GM23338 (cell line): ENCODE results near the gene SREK1IP1. TPM values are rescaled to one million over a fixed set of nuclear protein-coding genes. Genes with fewer than 3 reads are reported as not detected.
A peak's percentile ranks its signal among the peaks of the same experiment; 100 is the strongest.

Source experiments
- ATAC-seq: fragments of 200-7000 bp; cut with Tn5 transposase; 3 replicates; pipeline ENCODE4 v1.9.1; 2020
- DNase-seq: peaks from one replicate; pipeline ENCODE4 v3.0.0-alpha.2; 2015; ENCODE audit warnings: low spot score
- H2AFZ ChIP-seq: fragments of 200-600 bp; sonication (generic); 2 replicates; pipeline ENCODE4 v1.8.0; 2016; ENCODE audit warnings: antibody characterized with exemption, mild to moderate bottlenecking, moderate library complexity
- H3F3A ChIP-seq: fragments of 200-600 bp; sonication (generic); replicated peaks from 2 replicates; pipeline ENCODE4 v1.8.0; 2017; ENCODE audit warnings: antibody characterized with exemption, mixed run types, low read depth
- H3K27ac ChIP-seq: fragments of 200-600 bp; sonication (generic); 2 replicates; pipeline ENCODE4 v1.6.1; 2016; ENCODE audit warnings: low read depth
- H3K27me3 ChIP-seq: fragments of 200-600 bp; sonication (generic); 2 replicates; pipeline ENCODE4 v1.8.0; 2016; ENCODE audit warnings: mild to moderate bottlenecking, mixed run types, moderate library complexity; ENCODE audit not compliant: insufficient read depth
- H3K36me3 ChIP-seq: fragments of 200-600 bp; sonication (generic); 2 replicates; pipeline ENCODE4 v1.8.0; 2016; ENCODE audit warnings: mild to moderate bottlenecking; ENCODE audit not compliant: insufficient read depth
- H3K4me1 ChIP-seq: fragments of 200-600 bp; sonication (generic); 2 replicates; pipeline ENCODE4 v1.8.0; 2016; ENCODE audit warnings: mild to moderate bottlenecking, moderate library complexity; ENCODE audit not compliant: insufficient read depth
- H3K4me2 ChIP-seq: fragments of 200-600 bp; sonication (generic); 2 replicates; pipeline ENCODE4 v1.7.1; 2017; ENCODE audit warnings: mixed run types
- H3K4me3 ChIP-seq: fragments of 200-600 bp; sonication (generic); 2 replicates; pipeline ENCODE4 v1.6.1; 2016; ENCODE audit warnings: mixed run types
- H3K79me2 ChIP-seq: fragments of 200-600 bp; sonication (generic); replicated peaks from 2 replicates; pipeline ENCODE4 v1.8.0; 2017; ENCODE audit warnings: mild to moderate bottlenecking; ENCODE audit not compliant: insufficient read depth
- H3K9me2 ChIP-seq: fragments of 200-600 bp; sonication (generic); 2 replicates; pipeline ENCODE4 v1.8.0; 2017; ENCODE audit not compliant: insufficient read depth
- H4K20me1 ChIP-seq: fragments of 200-600 bp; sonication (generic); replicated peaks from 2 replicates; pipeline ENCODE4 v1.8.0; 2017; ENCODE audit warnings: mild to moderate bottlenecking; ENCODE audit not compliant: insufficient read depth
- H3K27ac Mint-ChIP-seq: 2 replicates; pipeline ENCODE4 v1.8.0; 2020; ENCODE audit warnings: inconsistent platforms, mild to moderate bottlenecking, moderate library complexity, mixed read lengths
- H3K27me3 Mint-ChIP-seq: 3 replicates; pipeline ENCODE4 v1.8.0; 2022; ENCODE audit warnings: low read depth, mild to moderate bottlenecking, moderate library complexity, mixed read lengths, inconsistent platforms; ENCODE audit not compliant: insufficient read depth, poor library complexity
- H3K36me3 Mint-ChIP-seq: 3 replicates; pipeline ENCODE4 v1.8.0; 2021; ENCODE audit warnings: low read depth, mild to moderate bottlenecking, inconsistent platforms, moderate library complexity, mixed read lengths
- H3K4me1 Mint-ChIP-seq: 3 replicates; pipeline ENCODE4 v1.8.0; 2020; ENCODE audit warnings: mild to moderate bottlenecking, inconsistent platforms, mixed read lengths
- H3K4me3 Mint-ChIP-seq: 3 replicates; pipeline ENCODE4 v1.8.0; 2021; ENCODE audit warnings: moderate library complexity, mild to moderate bottlenecking, inconsistent platforms, mixed read lengths
- H3K9me3 Mint-ChIP-seq: 3 replicates; pipeline ENCODE4 v1.8.0; 2020; ENCODE audit warnings: moderate library complexity, mild to moderate bottlenecking, inconsistent platforms, mixed read lengths
- CREB1 ChIP-seq: fragments of 250-450 bp; sonication (Bioruptor Pico); IDR thresholded peaks from 2 replicates; pipeline ENCODE4 v1.5.0; 2020; ENCODE audit warnings: low read depth, mild to moderate bottlenecking, moderate library complexity
- EZH2 ChIP-seq: fragments of 200-600 bp; sonication (generic); IDR thresholded peaks from one replicate; pipeline ENCODE4 v1.8.0; 2017; ENCODE audit warnings: antibody characterized with exemption, mild to moderate bottlenecking, low read depth; ENCODE audit not compliant: unreplicated experiment
- JUNB ChIP-seq: IDR thresholded peaks from one replicate; pipeline ENCODE4 v1.6.1; 2016; ENCODE audit warnings: antibody characterized with exemption; ENCODE audit not compliant: unreplicated experiment
- POLR2AphosphoS5 ChIP-seq: IDR thresholded peaks from 2 replicates; pipeline ENCODE4 v1.6.1; 2016; ENCODE audit warnings: antibody characterized with exemption, low read depth
- STAT1 ChIP-seq: IDR thresholded peaks from one replicate; pipeline ENCODE4 v1.6.1; 2016; ENCODE audit warnings: antibody characterized with exemption; ENCODE audit not compliant: unreplicated experiment
- ZNF331 ChIP-seq: fragments of 250-450 bp; sonication (Bioruptor Pico); IDR thresholded peaks from 2 replicates; pipeline ENCODE4 v1.5.0; 2020; ENCODE audit warnings: low read depth, mild to moderate bottlenecking, moderate library complexity
- polyA plus RNA-seq: library from polyadenylated mRNA; unstranded; fragments of >200 nt; fragmentation: Nextera tagmentation; extraction: Ambion mirVana; gene quantifications from 2 replicates; pipeline ENCODE4 v1.2.1, GENCODE V29; 2016
- total RNA-seq: library from RNA; depleted of rRNA; stranded (reverse); fragments of >200 nt; shearing (Covaris generic); gene quantifications from 2 replicates; pipeline ENCODE4 v1.2.3, GENCODE V29; 2014
- TF ChIP-seq, protein P1 (sequence below), 2 experiments: fragments of 200-600 bp in 1 of 2; sonication (generic) in 1 of 2; conservative IDR thresholded peaks; 2 replicates each; pipeline versions ENCODE4 v1.5.1 to v1.6.1; 2016 to 2017; ENCODE audit warnings: antibody characterized with exemption in 2 of 2, low read depth in 2 of 2, mild to moderate bottlenecking in 2 of 2, moderate library complexity in 1 of 2
- TF ChIP-seq, protein P2 (sequence below): IDR thresholded peaks from 2 replicates; pipeline ENCODE4 v1.6.1; 2016; ENCODE audit warnings: antibody characterized with exemption

Gene SREK1IP1
- total and polyA plus RNA-seq, 2 experiments from 2014 or later = 16.7 to 137 TPM

DNA sequence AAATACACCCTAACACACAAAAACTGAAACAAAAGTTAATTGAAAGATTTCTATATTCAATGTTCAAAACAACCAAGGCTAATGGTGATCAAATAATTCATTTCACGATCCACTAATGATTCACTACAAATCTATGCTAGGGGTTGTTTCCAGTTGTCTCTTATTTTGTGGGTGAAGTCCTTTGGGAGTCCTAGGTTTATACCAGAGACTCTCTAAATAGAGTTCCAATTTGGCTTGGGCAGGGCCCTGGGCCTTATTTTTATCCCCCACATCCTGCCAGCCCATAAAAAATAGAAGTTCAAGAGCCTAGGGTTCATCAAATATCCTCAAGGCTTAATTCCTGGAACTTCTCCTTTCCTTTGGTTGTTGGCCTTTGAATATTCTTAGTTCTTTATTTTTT, 26.1 kb downstream of the SREK1IP1 start (continued):
- TF ChIP-seq EZH2 = no peak

DNA sequence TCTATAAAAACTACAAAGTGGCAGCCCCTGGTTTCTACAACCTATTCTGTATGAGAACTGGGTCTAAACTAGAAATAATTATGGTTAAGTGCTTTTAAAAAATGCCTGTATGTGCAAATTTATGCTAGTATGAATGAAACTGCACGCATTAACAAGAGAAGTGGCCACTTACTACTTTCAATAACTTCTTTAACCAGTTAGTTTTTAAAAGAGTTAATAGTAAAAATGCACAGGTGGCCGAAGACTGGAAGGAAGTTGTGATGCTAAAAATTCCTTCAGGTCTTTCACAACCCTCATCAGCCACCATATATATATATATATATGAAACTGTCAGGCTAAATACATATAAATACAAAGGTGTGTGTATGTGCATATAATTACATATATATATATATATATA, 41.3 kb downstream of the SREK1IP1 start:
- no peak overlapping the region for H3K27ac ChIP-seq
- no peak for ATAC-seq
- H3K4me2 ChIP-seq = no peak overlapping the region
- H3K27me3 ChIP-seq = no peaks in the 10 kb centered on the region
- no peaks in the 10 kb centered on the region for H3K36me3 ChIP-seq
- H3K4me1 ChIP-seq = peaks cover 11% of the 10 kb centered on the region; the same call in 1 of the 2 replicates
- H3K27ac Mint-ChIP-seq = no peak overlapping the region
- H4K20me1 ChIP-seq = no peaks in the 10 kb centered on the region
- peaks cover 12% of the 10 kb centered on the region for H3K4me1 Mint-ChIP-seq
- no peak overlapping the region for H3K4me3 Mint-ChIP-seq
- H3F3A ChIP-seq = no peaks in the 10 kb centered on the region
- no peak for DNase-seq
- no peak overlapping the region for H2AFZ ChIP-seq
- no peaks in the 10 kb centered on the region for H3K9me2 ChIP-seq
- H3K79me2 ChIP-seq = peaks cover 13% of the 10 kb centered on the region
- TF ChIP-seq EZH2 = no peak
- no peak for TF ChIP-seq JUNB
- no peak for TF ChIP-seq POLR2AphosphoS5
- TF ChIP-seq, protein P1, sequence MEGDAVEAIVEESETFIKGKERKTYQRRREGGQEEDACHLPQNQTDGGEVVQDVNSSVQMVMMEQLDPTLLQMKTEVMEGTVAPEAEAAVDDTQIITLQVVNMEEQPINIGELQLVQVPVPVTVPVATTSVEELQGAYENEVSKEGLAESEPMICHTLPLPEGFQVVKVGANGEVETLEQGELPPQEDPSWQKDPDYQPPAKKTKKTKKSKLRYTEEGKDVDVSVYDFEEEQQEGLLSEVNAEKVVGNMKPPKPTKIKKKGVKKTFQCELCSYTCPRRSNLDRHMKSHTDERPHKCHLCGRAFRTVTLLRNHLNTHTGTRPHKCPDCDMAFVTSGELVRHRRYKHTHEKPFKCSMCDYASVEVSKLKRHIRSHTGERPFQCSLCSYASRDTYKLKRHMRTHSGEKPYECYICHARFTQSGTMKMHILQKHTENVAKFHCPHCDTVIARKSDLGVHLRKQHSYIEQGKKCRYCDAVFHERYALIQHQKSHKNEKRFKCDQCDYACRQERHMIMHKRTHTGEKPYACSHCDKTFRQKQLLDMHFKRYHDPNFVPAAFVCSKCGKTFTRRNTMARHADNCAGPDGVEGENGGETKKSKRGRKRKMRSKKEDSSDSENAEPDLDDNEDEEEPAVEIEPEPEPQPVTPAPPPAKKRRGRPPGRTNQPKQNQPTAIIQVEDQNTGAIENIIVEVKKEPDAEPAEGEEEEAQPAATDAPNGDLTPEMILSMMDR (conservative IDR thresholded peaks at IDR 0.05; ENCODE audit: low read depth in 2 of 2) = no peak
- TF ChIP-seq CREB1 (CRISPR knock-in tag) = no peak
- no peak for TF ChIP-seq ZNF331
- TF ChIP-seq, protein P2, sequence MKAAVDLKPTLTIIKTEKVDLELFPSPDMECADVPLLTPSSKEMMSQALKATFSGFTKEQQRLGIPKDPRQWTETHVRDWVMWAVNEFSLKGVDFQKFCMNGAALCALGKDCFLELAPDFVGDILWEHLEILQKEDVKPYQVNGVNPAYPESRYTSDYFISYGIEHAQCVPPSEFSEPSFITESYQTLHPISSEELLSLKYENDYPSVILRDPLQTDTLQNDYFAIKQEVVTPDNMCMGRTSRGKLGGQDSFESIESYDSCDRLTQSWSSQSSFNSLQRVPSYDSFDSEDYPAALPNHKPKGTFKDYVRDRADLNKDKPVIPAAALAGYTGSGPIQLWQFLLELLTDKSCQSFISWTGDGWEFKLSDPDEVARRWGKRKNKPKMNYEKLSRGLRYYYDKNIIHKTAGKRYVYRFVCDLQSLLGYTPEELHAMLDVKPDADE = no peak
- no peaks in the 10 kb centered on the region for H3K27me3 Mint-ChIP-seq
- H3K36me3 Mint-ChIP-seq = peaks cover 30% of the 10 kb centered on the region
- H3K4me3 ChIP-seq = no peak overlapping the region
- H3K9me3 Mint-ChIP-seq = no peaks in the 10 kb centered on the region

DNA sequence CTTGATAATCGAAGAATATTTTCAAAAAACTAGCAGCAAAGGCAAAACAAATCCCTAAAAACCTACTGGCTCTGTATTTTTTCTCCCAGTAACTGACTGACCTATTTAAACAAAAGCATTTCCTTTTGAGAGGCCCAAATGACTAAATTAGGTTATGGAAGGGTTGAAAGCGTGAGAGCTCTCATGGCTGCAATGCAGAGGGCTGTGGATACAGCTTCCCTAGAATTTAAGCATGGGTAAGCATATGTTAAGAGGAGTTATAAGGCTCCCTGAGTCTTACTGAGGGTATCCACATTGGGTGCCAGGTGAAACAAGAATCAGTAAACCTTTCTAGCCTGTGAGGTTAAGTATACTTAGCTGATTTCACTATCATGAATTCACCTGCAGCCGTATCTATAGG, 45.9 kb downstream of the SREK1IP1 start:
- Mint-ChIP-seq H3K27ac (peak overlapping the region; percentile 88), H3K9me3 (no peaks in the 10 kb centered on the region), H3K4me1 (peaks cover 8% of the 10 kb centered on the region), H3K4me3 (no peak overlapping the region), H3K36me3 (peaks cover 18% of the 10 kb centered on the region; the same call in 2 of the 3 replicates), H3K27me3 (no peaks in the 10 kb centered on the region)
- Histone ChIP-seq H3K36me3 (no peaks in the 10 kb centered on the region; the same call in 1 of the 2 replicates), H3F3A (no peaks in the 10 kb centered on the region), H3K4me2 (peak overlapping the region; percentile 9; the same call in 1 of the 2 replicates), H3K9me2 (no peaks in the 10 kb centered on the region), H2AFZ (no peak overlapping the region), H3K79me2 (no peaks in the 10 kb centered on the region), H3K4me1 (peaks cover 11% of the 10 kb centered on the region; the same call in 1 of the 2 replicates), H3K4me3 (no peak overlapping the region), H3K27me3 (no peaks in the 10 kb centered on the region), H3K27ac (peak overlapping the region; percentile 71), H4K20me1 (no peaks in the 10 kb centered on the region)
- ATAC-seq (peak; percentile 81), DNase-seq (peak; percentile 35)
- TF ChIP-seq, protein P1 (conservative IDR thresholded peaks at IDR 0.05; ENCODE audit: low read depth in 2 of 2) = no peak
- TF ChIP-seq CREB1 (CRISPR knock-in tag) = no peak
- TF ChIP-seq STAT1 = no peak
